GM19238 (cell line): ENCODE data around the gene BMP7.

Experiments used
- DNase-seq: peaks from one replicate; pipeline ENCODE4 v3.0.0; 2011; ENCODE audit warnings: low spot score; ENCODE audit not compliant: insufficient read length

Gene BMP7

DNA sequence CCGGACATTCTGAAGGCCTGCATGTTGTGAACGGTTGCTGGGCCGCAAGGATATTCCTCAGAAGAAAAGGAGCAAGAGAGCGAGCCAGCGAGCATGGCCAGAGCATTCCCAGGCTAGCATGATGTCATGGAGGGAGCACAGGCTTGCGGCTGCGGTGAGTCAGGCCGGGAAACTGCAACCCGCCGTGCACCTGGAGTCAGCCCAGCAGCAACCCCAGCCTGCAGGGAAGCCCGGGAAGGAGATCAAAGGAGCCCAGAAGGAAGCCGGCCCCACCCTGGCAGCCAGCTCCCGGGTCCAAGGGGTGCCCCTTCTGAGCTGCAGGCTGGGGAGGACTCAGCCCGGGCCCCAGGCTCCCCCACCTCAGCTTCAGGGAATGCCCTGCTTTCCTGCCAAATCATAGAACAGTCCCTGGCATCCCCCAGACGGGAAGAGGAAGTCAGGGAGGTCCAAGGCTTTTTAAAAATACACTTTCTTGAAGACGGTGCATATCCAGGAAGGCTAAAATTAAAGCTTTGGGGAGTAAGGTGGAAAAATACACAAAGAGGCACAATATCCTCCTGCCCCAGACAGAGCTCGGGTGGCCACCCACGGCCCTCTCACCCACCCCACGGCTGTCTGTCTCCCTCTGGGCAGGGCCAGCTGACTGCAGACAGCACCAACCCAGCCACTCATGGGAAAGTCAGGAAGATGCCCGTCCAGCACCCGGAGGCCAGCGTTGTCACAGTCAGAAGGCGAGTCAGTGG is 53.7 kb downstream of the BMP7 start:
- DNase-seq, result no peak

DNA sequence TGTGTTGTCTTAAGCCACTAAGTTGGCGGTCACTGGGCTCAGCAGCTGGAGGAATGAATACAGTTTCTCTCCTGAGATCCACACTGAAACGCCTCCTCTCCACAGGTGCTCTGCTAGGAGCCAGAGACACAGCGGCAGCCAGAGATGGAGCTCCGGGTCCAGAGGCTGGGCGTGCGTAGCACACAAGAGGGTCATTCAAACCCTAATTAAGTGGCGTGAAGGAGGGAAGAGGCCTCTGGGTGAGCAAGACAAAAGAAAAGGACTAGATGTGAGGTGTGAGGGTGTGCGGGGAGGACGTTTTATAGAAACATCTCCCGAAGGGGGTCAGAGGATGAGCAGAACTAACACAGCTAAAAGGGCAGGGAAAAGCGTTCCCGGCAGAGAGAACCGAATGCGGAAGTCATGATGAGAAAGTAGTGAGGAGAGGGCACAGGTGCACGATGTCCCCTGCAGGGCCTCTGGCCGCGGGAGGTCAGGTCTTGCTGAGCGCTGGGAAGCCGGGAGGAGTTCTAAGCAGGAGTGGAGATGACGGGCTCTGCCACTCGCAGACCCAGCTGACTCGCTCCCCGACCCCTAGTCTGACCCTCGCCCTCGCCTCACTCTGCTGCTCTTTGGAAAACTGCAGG is 54.4 kb downstream of the BMP7 start:
- no peak for DNase-seq

DNA sequence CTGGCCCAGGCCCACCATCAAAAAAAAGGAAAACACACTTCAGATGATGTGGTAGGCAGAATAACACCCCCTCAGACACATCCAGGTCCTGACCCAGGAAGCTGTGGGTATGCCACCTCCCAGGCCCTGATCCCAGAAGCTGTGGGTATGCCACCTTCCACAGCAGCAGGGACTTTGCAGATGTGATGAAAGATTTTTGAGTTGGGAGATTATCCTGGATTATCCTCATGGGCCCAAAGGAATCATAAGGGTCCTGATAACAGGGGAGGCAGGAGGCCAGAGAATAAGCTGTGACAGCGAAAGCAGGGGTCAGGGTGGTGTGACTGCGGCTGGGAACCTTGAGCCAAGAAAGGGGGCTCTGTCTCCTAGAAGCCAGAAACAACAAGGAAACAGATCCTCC is 55.0 kb downstream of the BMP7 start:
- DNase-seq, result no peak

DNA sequence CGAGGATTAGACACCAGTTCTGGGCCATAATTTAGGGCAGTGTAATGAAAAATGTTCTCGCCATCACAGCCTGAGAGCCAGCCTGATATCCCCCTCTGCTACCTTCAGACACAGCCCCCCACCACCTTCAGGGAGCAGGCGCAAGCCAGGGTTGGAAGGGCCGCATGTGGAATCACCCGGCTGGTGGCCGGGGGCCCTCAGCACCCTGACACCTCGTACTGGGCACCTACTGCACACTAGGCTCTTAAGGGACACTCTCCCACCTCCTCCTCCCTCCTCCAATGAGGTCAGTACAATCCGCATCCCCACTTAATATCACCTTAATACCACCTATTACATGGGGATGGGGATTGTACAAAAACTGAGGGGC is 55.5 kb downstream of the BMP7 start:
- DNase-seq, result no peak

DNA sequence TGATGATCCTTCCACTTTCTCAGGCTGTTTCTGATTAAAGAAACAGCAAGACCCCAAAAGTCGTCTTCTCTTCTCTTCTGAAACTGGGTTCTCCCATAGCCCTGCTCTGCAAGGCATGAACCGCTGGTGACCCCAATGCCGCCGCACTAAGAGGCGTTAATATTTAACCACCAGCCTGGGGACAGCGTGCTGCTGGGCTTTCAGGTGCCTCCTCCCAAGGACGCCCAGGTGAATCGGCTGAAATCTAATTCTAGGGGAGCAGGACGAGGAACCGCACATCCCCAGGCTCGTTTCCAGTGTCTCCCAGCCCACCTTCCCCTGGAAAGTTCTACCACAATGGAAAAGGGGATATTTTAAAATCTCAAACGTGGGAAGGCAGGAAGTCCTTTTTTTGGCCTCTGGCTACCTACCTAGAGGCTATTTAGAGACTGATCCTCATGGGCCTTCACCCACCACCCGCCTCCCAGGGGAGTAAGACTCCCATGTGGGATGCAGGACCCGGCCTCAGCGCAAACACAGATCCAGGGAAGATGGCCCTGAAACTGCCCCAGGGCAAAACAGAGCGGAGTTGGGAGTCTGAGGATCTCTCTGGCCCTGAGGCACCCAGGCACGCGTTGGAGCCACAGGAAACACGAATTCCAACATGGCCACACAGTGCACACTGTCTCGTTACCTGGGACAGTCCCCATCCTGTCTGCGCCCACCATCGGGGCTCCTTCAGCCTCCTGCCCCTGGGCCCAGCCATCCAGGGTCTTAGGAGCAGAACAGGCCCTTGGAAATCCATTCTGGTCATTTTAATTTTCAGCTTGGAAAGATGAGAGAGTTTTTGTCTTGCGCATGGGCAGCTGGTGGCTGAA is 56.2 kb downstream of the BMP7 start:
- no peak for DNase-seq

DNA sequence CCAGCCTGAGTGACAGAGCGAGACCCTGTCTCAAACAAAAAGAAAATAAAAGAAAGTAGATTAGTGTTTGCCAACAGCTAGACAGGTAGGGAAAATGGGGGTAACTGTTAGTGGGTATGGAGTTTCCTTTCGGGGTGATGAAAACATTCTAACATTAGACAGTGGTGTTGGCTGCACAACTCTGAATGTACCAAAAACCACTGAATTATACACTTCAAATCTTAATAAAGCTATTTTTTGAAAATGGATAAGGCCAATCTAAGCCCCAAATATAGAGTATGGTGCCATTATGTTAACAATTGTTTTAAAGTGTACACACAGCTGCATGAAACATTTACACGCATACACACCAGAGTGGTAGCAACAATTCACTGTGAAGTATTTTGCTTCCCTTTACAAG is 57.0 kb downstream of the BMP7 start:
- no peak for DNase-seq

DNA sequence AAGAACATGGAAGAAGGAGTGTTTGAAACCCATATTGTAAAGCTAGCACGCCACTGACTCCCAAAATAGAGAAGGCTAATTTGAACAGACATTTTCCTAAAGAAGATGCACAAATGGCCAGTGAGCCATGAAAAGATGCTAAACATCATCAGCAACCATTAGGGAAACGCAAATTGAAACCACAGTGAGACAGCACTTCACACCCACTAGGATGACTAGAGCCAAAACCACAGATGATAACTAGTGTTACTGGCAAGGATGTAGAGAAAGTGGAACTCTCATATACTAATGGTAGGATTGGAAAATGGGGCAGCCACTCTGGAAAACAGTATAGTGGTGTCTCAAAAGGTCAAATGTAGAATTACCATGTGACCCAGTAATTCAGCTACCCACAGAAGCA is 58.2 kb downstream of the BMP7 start:
- no peak for DNase-seq

DNA sequence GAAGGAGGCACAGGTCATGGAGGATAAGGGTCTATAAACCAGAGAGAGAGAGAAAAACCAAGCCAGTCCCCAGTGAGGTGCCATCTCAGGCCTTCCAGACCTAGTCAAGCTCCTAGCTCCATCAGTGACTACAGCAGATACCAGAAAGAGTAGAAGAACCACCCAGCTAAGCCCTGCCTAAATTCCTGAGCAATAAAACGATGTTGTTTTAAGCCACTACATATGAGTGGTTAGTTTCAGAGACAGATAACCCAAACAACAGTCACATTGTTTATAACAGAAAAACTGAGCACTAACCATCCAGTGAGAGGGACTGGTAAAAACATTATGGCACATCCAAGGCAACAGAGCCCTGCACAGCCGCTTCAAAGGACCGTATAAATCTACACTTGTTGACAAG is 59.2 kb downstream of the BMP7 start:
- no peak for DNase-seq

DNA sequence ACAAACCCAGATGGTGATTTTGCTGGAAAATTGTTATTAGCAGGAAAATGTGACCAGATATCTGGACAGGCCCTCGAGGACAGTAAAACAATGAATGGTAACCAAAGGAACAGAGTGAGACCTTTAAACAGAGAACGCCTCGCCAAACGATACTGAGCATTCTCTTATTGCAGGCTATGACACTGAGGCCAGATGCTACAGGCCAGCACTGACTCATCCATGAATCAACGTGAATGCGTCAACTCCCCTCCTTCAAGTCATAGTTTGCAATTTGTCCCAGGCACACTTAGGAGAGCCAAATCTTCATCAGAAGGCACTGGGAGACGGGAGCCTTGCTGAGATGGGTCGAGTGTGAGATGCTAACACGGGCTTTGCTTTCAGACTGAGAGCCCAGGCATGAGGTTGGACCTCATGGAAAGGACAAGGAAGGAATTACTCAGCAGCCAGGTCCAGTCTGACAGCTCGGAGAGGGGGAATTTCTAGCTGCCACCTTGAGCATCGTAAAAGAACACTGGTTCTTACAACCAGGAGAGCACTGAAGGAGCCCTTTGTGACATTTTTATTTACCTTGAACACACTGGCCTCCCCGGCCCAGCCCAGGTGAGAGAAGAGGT is 60.7 kb downstream of the BMP7 start:
- DNase-seq, result no peak

DNA sequence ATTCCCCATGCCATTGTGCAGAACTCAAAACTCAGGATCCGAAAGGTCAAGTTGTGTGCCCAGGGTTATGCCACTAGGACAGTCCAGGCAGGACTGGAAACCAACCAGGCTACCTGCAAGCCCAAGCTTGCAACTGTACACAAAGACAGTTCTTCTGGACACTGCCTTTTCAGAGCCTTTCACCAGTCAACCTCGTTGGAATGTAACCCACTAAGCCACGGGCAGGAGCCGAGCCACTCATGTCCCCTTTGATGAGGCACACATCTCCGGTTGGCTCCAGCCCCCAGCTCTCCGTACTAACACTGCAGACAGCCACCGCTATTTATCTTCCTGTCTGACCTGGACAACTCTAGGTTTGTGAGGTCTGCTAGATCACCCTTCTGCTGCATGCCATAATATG is 62.5 kb downstream of the BMP7 start:
- no peak for DNase-seq

DNA sequence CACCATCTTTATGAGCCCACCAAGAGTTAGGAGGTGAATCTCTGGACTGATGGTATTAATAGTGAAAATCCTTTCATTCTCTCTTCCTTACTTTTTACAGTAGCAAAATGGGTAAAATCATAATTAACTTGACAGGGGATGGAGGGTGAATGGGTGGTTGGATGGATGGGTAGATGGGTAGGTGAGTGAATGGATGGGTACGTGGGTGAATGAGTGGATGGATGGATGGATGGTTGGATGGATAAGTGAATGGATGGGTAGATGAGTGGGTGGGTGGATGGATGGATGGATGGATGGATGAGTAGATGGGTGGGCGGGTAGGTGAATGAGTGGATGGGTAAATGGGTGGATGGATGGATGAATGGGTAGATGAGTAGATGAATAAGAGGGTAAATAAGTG is 63.2 kb downstream of the BMP7 start:
- DNase-seq, result no peak

DNA sequence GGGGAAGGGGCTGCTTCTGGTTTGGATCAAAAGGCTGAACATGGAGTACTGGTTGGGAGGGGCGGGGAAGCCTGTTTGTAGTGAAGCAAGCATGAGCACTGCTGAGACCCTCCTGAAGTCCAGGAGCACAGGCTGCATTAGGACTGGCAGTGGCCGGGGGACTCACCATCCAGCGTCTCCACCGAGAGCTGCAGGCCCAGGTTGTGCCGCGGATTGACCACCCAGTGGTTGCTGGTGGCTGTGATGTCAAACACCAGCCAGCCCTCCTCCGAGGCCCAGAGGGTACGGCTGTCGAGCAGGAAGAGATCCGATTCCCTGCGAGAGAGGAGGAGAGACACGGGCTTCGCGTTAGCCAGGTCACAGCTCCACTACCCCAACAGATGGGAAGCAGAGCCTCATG is 64.1 kb downstream of the BMP7 start:
- no peak for DNase-seq

DNA sequence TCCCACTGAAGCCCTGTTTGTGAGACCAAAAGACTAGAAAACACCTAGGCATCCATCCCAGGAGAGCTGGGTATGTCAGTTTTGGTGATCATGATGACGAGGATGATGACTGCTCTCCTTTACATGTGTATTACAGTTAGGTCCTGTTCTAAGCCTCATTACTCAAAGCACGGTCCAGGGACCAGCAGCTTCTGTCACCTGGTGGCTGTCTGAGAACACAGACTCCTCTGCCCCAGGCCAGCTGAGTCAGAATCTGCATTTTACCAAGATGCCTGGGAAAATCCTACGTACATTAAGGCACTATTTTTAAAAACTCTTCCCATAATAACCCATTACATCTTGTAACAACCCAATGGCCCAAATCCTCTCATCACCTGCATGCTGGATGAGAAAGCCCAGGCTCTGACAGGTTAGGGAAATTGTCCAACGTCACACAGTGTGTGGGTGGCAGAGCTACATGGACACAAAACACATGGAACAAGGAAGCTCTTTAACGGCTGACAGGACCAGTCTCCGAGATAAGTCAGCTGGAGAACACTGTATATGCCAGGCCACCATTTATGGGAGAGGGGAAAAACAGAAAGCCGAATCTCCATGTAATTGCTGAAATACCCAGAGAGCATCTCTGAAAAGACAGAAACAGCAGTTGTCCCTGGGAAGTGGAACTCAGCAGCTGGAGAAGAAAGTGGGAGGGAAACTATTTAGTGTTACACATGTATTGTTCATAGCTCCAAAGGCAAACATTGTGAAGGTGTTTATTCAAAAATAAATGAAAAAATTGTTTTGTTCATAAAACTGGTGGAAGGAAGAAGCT is 65.4 kb downstream of the BMP7 start:
- no peak for DNase-seq

DNA sequence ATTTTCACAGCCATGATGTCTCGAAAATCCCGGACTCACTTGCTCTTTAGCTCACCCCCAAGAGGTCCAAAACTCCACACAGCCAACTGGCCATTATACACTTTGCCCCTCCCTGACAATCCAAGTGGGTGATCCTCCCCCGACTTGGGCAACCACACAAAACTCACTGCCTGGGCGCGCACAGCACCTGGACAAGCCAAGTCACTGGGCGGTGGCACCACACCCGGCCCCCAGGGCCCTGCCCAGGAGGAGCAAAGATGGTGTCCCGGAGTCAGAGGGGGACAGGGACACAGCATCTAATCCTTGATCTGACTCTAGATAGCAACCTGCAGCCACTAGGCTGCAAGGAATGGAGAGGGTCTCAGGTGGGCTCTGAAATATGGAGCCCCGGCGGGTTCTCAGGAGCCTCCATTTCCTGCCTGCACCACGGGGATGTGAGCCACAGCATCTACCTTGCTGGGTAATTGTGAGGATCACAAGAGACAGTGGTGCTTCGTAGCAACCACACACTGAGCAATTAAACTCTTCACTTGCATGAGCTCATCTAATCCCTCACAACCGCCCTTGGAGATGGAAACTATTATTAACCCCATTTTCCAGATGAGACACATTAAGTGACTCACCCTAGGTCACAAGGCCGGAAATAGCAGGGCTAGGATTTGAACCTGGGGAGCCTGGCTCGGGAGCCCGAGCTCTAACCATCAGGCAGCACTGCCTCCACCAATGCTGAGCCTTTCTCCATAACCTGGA is 66.6 kb downstream of the BMP7 start:
- DNase-seq, result no peak

DNA sequence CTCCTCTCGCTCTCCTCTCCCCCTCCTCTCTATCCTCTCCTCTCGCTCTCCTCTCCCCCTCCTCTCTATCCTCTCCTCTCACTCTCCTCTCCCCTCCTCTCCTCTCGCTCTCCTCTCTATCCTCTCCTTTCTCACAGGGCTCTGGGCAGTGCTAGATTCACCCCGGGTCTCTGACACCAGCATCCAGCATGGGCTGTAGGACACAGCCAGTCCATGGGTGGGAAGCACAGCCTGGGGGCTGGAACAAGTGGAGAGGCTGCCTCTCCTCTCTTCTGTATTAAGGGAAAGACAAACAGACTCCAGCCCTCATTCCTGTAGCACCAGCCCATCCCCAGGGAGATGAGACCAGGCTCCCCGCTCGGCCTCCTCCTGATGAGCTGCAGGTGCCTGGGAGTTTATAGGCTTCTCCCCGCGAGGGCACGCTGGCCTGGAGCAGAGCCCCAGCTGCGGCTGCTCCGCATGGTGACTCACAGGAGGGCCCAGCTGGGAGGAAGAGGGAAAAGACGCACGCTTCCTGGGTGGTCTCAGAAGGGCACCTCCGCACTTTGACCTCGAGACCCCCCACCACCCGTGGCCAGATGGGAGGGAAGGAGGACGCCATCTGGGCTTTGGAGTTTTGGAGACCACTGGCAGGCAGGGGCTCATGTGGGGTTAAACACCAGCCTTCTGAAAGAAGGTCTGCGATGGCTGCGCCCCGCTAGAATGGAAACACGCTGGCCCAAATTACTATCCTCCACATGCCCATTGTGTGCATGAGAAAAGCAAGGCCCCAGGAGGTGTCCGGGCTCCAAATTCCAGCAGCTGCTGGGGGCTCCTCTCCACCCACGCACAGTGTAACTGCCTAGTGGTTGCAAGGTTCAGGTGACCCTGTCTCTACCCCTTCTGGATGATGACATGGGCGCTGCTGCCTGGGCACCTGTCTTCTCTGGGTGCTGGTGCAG is 68.0 kb downstream of the BMP7 start:
- DNase-seq, result no peak

DNA sequence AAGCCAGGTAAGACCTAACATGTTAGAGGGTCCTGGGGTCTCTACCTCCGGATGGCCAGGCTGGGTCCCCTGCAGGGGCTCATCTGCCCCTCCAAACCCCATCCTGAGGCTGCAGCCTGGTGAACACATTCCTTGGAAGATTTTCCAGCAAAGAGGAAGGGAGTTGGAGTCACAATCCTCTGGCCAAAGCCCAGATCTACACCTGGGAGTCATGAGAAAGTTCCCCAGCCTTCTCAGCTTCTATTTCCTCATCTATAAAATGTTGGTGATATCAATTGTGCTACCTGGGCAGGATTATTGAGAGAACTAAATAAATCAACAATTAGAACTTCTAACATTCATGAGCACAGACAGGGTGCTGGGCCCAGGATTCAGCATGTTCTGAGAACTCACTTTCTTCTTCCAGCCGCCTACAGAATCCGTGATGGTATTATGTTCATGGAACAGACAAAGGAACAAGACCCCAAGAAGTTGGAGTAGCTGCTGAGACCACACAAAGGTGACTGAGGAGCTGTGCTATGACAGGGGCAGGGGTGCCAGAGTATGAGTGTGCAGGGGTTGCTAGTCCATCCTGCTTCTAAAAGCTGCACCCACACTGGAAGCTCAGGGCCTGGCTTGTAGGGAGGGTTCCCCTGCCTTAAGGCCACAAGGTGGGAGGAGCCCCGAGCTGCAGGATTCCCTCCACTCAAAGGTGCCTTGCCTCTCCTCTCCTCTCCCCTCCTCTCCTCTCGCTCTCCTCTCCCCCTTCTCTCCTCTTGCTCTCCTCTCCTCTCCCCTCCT is 68.9 kb downstream of the BMP7 start:
- no peak for DNase-seq

DNA sequence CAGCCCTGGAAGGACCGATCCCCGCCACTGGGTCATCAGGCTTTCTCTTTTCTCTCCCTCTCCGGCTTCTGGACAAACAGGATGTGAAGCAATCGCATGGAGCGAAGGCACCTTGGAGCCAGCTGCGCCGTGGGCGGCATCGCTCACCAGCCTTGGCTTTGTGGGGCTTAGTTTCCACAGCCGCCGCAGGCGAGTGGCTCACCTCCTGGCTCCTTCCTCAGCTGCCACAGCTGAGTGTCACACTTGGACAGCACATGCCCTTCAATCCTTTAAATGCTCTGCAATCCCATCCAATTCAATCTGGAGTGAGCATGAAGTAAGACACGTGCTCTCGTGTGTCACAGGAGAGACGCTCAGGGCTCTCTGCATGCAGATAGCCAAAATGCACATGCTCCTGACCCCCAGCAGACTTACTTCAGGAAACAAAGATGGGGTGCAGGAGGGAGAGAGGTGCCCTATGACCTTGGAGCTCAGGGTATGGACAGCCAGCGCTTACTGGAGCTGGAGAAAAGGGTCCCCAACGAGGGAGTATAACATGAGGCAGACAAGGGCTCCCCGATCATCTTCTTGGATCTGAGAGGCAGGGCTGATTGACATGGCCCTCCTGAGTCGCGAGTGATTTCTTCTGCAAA is 70.9 kb downstream of the BMP7 start:
- no peak for DNase-seq

DNA sequence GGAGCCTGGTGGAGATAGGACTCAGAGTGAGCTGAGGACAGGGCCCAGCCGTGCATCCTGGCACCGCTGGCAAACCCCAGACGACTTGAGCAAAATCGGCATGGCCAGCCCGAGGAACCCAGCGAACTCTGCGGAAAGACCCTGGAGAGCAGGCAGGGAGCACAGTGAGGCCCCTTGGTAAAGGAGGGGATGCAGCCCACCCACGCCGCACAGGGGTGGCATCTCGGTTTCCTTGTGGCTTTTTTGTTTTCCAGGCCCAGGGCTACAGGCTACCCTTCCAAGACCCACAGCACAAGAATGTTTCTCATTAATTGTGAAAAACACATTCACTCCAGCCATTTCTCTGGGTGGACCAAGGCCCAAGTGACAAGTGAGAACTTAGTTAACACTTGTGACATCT is 71.4 kb downstream of the BMP7 start:
- DNase-seq, result no peak
